Mucosa of stomach (tissue), 1 donor: ENCODE results near the gene CAPG.

Source experiments
- H3K27me3 ChIP-seq: one replicate; pipeline ENCODE4 v1.7.0; 2013; ENCODE audit warnings: mild to moderate bottlenecking, low read length; ENCODE audit not compliant: control insufficient read depth, insufficient read depth
- H3K36me3 ChIP-seq: one replicate; pipeline ENCODE4 v1.7.0; 2013; ENCODE audit warnings: low read length; ENCODE audit not compliant: control insufficient read depth, insufficient read depth
- H3K4me1 ChIP-seq: one replicate; pipeline ENCODE4 v1.7.0; 2013; ENCODE audit warnings: mild to moderate bottlenecking, low read length; ENCODE audit not compliant: control insufficient read depth, insufficient read depth
- H3K4me3 ChIP-seq: one replicate; pipeline ENCODE4 v1.7.0; 2013; ENCODE audit warnings: low read length
- H3K9ac ChIP-seq: one replicate; pipeline ENCODE4 v1.7.0; 2013; ENCODE audit warnings: mild to moderate bottlenecking, low read length, moderate library complexity
- H3K9me3 ChIP-seq: one replicate; pipeline ENCODE4 v1.7.0; 2013; ENCODE audit warnings: mild to moderate bottlenecking, low read length, moderate library complexity; ENCODE audit not compliant: control insufficient read depth
- donor health status: Pancreatic carcinoma.

The CAPG gene

GRCh38 chr2:85355073-85355410 is 55.1 kb downstream of the CAPG start:
- Histone ChIP-seq H3K27me3 (no peaks in the 10 kb centered on the region), H3K9me3 (no peaks in the 10 kb centered on the region), H3K4me1 (peaks cover 12% of the 10 kb centered on the region), H3K4me3 (peak overlapping the region; percentile 77), H3K36me3 (peaks cover 10% of the 10 kb centered on the region), H3K9ac (peak overlapping the region; percentile 88)

- peak within 1 kb of the TSS; percentile 77 for H3K4me3 ChIP-seq
- no peaks in the 10 kb centered on the region for H3K9me3 ChIP-seq
- peaks cover 12% of the 10 kb centered on the region for H3K4me1 ChIP-seq
- H3K9ac ChIP-seq: peak within 1 kb of the TSS; percentile 88
- H3K27me3 ChIP-seq: no peaks in the 10 kb centered on the region
- H3K36me3 ChIP-seq: peaks cover 15% of the 10 kb centered on the region
Measured at GRCh38 chr2:85354286-85355072, 55.7 kb downstream of the CAPG start, which contains the start of the genes ELMOD3 and RETSAT. Gene ELMOD3 (plus strand): TSS chr2:85354769. CDS start chr2:85357199, 2,430 bp downstream. Gene RETSAT (minus strand): TSS chr2:85354528. CDS start chr2:85354507, 21 bp downstream.

- Histone ChIP-seq H3K9ac (peak overlapping the region; percentile 88), H3K36me3 (peaks cover 20% of the 10 kb centered on the region), H3K9me3 (no peaks in the 10 kb centered on the region), H3K4me3 (peak overlapping the region; percentile 77), H3K4me1 (peaks cover 12% of the 10 kb centered on the region), H3K27me3 (no peaks in the 10 kb centered on the region)
Measured at GRCh38 chr2:85353876-85354285, 56.3 kb downstream of the CAPG start.

DNA sequence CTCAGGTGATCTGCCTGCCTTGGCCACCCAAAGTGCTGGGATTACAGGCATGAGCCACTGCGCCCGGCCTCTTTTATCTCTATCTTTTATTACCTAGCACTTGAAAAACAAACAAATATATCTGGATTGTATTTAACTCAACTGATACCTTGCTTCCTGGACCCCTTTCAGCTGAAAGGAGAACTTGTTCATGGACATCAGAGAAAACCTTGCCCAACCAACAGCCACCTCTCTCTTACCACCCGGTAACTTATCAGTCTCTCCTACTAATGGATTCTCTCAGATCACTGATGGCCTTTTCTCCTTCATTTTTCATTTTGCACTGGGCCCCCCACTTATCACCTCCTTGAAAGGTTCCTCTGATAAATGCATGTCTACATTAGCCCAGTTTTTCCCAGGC is 62.6 kb downstream of the CAPG start:
- peaks cover 44% of the 10 kb centered on the region for H3K36me3 ChIP-seq

More for the DNA sequence above, 62.6 kb downstream of the CAPG start:
- Histone ChIP-seq H3K27me3 (no peaks in the 10 kb centered on the region), H3K9ac (no peak overlapping the region), H3K4me3 (no peak overlapping the region), H3K9me3 (no peaks in the 10 kb centered on the region), H3K4me1 (peaks cover 13% of the 10 kb centered on the region)
